WTC11 (cell line): ENCODE data around the gene NEDD4L. TPM values are rescaled to one million over a fixed set of nuclear protein-coding genes. Genes with fewer than 3 reads are reported as not detected.

Source experiments
- ATAC-seq: fragments of 200-7000 bp; cut with Tn5 transposase; 2 replicates; pipeline ENCODE4 v1.10.0; 2021; ENCODE audit warnings: mild to moderate bottlenecking, moderate library complexity
- CTCF ChIA-PET: fragments of 300-600 bp; sonication (Branson Sonifier 250); formaldehyde crosslinking; loops from one replicate; lab custom pipeline; 2021; ENCODE audit warnings: antibody characterized with exemption; lab: Charles Lee
- POLR2A ChIA-PET: fragments of 350-600 bp; sonication (Branson Sonifier 250); formaldehyde crosslinking; loops from one replicate; lab custom pipeline; 2021; ENCODE audit warnings: antibody characterized with exemption; lab: Charles Lee
- DNase-seq: peaks from one replicate; pipeline ENCODE4 v3.0.0; 2021; ENCODE audit warnings: low spot score
- H3K27ac Mint-ChIP-seq: 2 replicates; pipeline ENCODE4 v1.8.0; 2021; ENCODE audit warnings: mixed read lengths
- H3K27me3 Mint-ChIP-seq: 2 replicates; pipeline ENCODE4 v1.8.0; 2021; ENCODE audit warnings: low read depth, mild to moderate bottlenecking, moderate library complexity, mixed read lengths
- H3K36me3 Mint-ChIP-seq: 2 replicates; pipeline ENCODE4 v1.8.0; 2021; ENCODE audit warnings: mixed read lengths
- H3K4me1 Mint-ChIP-seq: 2 replicates; pipeline ENCODE4 v1.8.0; 2022; ENCODE audit warnings: mixed read lengths
- H3K4me3 Mint-ChIP-seq: 2 replicates; pipeline ENCODE4 v1.8.0; 2021; ENCODE audit warnings: mild to moderate bottlenecking, moderate library complexity, mixed read lengths
- H3K9me3 Mint-ChIP-seq: 2 replicates; pipeline ENCODE4 v1.8.0; 2021; ENCODE audit warnings: mixed read lengths
- GABPB1 ChIP-seq: sonication (generic); formaldehyde crosslinking; IDR thresholded peaks from 2 replicates; pipeline ENCODE4 v1.8.1; 2023; ENCODE audit warnings: mild to moderate bottlenecking, missing genetic modification reagents
- HMGA2 ChIP-seq: fragments of 250-450 bp; sonication (Bioruptor Pico); IDR thresholded peaks from 2 replicates; pipeline ENCODE4 v1.4.0; 2021; ENCODE audit warnings: mild to moderate bottlenecking, moderate library complexity
- NFATC4 ChIP-seq: fragments of 250-450 bp; sonication (Bioruptor Pico); IDR thresholded peaks from 2 replicates; pipeline ENCODE4 v1.9.0; 2021; ENCODE audit warnings: mild to moderate bottlenecking
- NFE2L1 ChIP-seq: sonication (generic); formaldehyde crosslinking; IDR thresholded peaks from 2 replicates; pipeline ENCODE4 v1.8.1; 2023; ENCODE audit warnings: missing genetic modification reagents
- NFYB ChIP-seq: sonication (generic); formaldehyde crosslinking; conservative IDR thresholded peaks from 2 replicates; pipeline ENCODE4 v1.8.0; 2022; ENCODE audit warnings: low read depth, missing genetic modification reagents
- TEAD4 ChIP-seq: sonication (generic); formaldehyde crosslinking; IDR thresholded peaks from 2 replicates; pipeline ENCODE4 v1.8.0; 2022; ENCODE audit warnings: mild to moderate bottlenecking, missing genetic modification reagents
- ZNF396 ChIP-seq: fragments of 250-450 bp; sonication (Bioruptor Pico); IDR thresholded peaks from 2 replicates; pipeline ENCODE4 v1.8.0; 2021; ENCODE audit warnings: mild to moderate bottlenecking, moderate library complexity, borderline replicate concordance
- ZNF416 ChIP-seq: fragments of 250-450 bp; sonication (Bioruptor Pico); IDR thresholded peaks from 2 replicates; pipeline ENCODE4 v1.9.0; 2021; ENCODE audit warnings: mild to moderate bottlenecking, inconsistent platforms
- total RNA-seq: library from RNA; stranded (reverse); gene quantifications from 3 replicates; pipeline ENCODE4 v1.2.3, GENCODE V29; 2021
- TF ChIP-seq, protein P1 (sequence below): sonication (generic); formaldehyde crosslinking; IDR thresholded peaks from 2 replicates; pipeline ENCODE4 v1.8.0; 2022; ENCODE audit warnings: mild to moderate bottlenecking, missing genetic modification reagents
- TF ChIP-seq, protein P2 (sequence below): fragments of 200-600 bp; IDR thresholded peaks from 2 replicates; pipeline ENCODE4 v1.8.0; 2022; ENCODE audit warnings: antibody characterized with exemption
- TF ChIP-seq, protein P3 (sequence below): sonication (generic); formaldehyde crosslinking; IDR thresholded peaks from 2 replicates; pipeline ENCODE4 v1.8.0; 2023; ENCODE audit warnings: mild to moderate bottlenecking, missing genetic modification reagents

The NEDD4L gene
- total RNA-seq, 1 experiment from 2014 or later: 88.0 TPM

DNA sequence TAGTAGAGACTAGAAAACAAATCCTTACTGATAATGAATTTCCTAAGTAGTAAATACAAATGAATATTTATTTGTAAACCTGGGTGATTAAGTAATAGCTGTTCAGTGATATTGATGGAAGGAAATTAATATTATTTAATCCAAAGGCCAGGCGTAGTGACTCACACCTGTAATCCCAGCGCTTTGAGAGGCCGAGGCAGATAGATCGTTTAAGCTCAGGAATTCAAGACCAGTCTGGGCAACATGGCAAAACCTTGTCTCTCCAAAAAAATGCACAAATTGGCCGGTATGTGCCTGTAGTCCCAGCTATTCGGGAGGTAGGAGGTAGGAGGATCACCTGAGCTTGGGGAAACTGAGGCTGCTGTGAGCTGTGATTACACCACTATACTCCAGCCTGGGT is 228.2 kb downstream of the NEDD4L start (continued):
- TF ChIP-seq, protein P1, sequence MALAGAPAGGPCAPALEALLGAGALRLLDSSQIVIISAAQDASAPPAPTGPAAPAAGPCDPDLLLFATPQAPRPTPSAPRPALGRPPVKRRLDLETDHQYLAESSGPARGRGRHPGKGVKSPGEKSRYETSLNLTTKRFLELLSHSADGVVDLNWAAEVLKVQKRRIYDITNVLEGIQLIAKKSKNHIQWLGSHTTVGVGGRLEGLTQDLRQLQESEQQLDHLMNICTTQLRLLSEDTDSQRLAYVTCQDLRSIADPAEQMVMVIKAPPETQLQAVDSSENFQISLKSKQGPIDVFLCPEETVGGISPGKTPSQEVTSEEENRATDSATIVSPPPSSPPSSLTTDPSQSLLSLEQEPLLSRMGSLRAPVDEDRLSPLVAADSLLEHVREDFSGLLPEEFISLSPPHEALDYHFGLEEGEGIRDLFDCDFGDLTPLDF: no peak
- TF ChIP-seq NFE2L1 (CRISPR knock-in tag): no peak
- no peak for TF ChIP-seq NFYB
- TF ChIP-seq ZNF416 (CRISPR knock-in tag): no peak
- TF ChIP-seq HMGA2 (CRISPR knock-in tag): no peak
- no peak for TF ChIP-seq TEAD4 (CRISPR knock-in tag)
- no peak for TF ChIP-seq NFATC4 (CRISPR knock-in tag)
- TF ChIP-seq, protein P2, sequence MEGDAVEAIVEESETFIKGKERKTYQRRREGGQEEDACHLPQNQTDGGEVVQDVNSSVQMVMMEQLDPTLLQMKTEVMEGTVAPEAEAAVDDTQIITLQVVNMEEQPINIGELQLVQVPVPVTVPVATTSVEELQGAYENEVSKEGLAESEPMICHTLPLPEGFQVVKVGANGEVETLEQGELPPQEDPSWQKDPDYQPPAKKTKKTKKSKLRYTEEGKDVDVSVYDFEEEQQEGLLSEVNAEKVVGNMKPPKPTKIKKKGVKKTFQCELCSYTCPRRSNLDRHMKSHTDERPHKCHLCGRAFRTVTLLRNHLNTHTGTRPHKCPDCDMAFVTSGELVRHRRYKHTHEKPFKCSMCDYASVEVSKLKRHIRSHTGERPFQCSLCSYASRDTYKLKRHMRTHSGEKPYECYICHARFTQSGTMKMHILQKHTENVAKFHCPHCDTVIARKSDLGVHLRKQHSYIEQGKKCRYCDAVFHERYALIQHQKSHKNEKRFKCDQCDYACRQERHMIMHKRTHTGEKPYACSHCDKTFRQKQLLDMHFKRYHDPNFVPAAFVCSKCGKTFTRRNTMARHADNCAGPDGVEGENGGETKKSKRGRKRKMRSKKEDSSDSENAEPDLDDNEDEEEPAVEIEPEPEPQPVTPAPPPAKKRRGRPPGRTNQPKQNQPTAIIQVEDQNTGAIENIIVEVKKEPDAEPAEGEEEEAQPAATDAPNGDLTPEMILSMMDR: no peak

DNA sequence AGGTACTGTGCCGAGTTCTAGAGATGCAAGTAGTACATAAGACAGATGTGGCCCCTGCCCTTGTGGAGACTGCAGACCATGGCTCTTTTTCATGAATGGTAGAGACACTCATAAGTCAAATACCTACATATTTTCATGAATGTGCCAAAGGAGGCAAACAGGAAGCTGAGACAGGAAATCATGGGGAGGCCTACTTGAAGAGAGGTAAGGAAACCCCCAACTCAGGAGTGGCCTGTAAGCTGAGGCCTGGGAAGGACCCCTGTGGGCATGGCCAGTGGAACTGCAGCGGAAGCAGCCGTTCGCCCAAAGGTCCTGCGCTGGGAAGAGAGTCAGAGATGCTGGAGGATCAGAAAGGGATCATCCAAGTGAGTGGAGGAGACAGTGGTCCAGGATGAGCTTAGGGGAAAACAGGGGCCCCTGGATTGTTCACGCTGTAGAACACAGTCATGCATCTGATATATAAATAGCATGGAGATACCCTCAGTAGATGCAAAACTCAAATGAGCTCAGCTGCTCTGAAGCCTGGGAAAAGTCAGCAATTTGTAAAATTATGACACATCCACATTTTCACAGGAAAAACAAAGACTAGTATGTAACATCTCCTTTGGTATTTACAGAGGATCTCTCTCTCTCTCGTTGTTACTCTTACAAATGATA is 228.9 kb downstream of the NEDD4L start:
- ChIA-PET CTCF (interaction anchor here (1.1 to 1.2 kb wide), 2 partner anchors 44 to 53 kb away, joined by 3 read pairs; no protein-coding TSS in a partner anchor), POLR2A (no interaction called here)
- H3K4me3 Mint-ChIP-seq: no peak overlapping the region

DNA sequence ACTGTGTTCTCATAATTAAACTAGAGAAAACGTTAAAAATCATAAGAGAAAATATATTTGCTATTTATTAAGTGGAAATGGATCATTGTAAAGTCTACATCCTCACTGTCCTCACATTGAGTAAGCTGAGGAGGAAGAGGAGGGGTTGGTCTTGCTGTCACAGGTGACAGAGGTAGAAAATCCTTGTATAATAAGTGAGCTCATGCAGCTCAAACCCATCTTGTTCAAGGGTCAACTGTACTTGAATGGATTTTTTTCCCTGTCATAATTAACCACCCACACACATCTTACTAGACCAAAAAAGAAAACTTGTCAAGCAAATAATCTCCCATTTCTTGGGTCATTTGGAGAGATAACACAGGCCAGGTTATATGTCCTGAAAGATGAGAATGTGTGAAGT is 231.2 kb downstream of the NEDD4L start:
- ChIA-PET CTCF (no interaction called here), POLR2A (no interaction called here)
- no peak for ATAC-seq
- peaks cover 29% of the 10 kb centered on the region for H3K4me1 Mint-ChIP-seq
- H3K4me3 Mint-ChIP-seq: no peak overlapping the region
- no peaks in the 10 kb centered on the region for H3K36me3 Mint-ChIP-seq
- DNase-seq: no peak
- no peak overlapping the region for H3K27ac Mint-ChIP-seq
- H3K27me3 Mint-ChIP-seq: no peaks in the 10 kb centered on the region
- no peak for TF ChIP-seq NFATC4 (CRISPR knock-in tag)
- no peaks in the 10 kb centered on the region for H3K9me3 Mint-ChIP-seq

More for the DNA sequence above, 228.9 kb downstream of the NEDD4L start:
- no peaks in the 10 kb centered on the region for H3K27me3 Mint-ChIP-seq
- TF ChIP-seq, protein P3, sequence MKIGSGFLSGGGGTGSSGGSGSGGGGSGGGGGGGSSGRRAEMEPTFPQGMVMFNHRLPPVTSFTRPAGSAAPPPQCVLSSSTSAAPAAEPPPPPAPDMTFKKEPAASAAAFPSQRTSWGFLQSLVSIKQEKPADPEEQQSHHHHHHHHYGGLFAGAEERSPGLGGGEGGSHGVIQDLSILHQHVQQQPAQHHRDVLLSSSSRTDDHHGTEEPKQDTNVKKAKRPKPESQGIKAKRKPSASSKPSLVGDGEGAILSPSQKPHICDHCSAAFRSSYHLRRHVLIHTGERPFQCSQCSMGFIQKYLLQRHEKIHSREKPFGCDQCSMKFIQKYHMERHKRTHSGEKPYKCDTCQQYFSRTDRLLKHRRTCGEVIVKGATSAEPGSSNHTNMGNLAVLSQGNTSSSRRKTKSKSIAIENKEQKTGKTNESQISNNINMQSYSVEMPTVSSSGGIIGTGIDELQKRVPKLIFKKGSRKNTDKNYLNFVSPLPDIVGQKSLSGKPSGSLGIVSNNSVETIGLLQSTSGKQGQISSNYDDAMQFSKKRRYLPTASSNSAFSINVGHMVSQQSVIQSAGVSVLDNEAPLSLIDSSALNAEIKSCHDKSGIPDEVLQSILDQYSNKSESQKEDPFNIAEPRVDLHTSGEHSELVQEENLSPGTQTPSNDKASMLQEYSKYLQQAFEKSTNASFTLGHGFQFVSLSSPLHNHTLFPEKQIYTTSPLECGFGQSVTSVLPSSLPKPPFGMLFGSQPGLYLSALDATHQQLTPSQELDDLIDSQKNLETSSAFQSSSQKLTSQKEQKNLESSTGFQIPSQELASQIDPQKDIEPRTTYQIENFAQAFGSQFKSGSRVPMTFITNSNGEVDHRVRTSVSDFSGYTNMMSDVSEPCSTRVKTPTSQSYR (CRISPR knock-in tag): no peak
- peak overlapping the region; percentile 39 for H3K27ac Mint-ChIP-seq
- H3K9me3 Mint-ChIP-seq: no peaks in the 10 kb centered on the region
- ATAC-seq (peak; percentile 50), DNase-seq (no peak)
- H3K36me3 Mint-ChIP-seq: no peaks in the 10 kb centered on the region
- H3K4me1 Mint-ChIP-seq: peaks cover 50% of the 10 kb centered on the region

DNA sequence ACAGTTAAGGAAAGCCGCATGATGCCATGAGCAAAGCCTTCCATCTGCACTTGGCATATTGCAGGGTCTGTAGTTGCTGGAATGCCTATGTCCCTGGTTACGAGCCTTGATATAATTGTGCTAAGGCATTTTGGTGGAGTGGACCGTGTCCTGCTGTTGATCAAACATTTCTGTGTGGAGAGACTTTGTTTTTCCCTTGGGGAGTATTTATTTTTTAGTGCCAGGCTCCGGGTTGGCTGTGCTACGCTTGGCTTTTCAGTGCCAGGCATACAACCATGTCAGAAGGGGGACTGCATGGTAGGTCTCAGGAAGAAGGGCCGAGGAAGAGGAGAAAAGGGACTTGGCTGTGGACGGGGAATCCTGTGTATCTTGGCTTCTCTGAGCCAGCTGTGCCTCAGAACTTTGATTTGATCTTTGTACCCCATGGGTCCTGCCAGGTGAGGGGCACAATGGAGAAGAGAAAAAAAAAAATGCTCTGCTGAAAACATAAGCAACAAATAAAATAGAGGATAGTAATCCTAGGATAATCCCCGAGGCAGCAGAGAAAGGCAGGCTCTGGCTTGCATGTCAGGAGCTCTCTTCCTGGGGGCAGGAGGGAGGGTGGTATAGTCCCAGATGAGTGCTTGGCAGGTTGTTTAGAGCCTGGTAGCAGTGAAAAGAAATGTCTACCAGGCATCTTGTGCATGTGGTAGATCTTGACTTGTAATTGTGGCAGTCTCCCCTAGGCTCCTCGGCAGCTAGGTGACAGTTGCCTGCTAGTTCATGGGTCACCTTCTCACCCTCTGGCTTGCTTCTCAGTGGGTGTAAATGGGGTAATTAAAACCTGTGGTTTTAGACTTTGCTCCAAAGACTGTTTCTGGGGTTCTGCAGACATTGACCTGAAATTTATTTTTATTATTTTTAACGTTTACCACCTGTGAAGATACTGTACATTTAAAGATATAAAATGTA is 233.0 kb downstream of the NEDD4L start:
- H3K4me3 Mint-ChIP-seq: no peak overlapping the region
- H3K27me3 Mint-ChIP-seq: no peaks in the 10 kb centered on the region
- H3K4me1 Mint-ChIP-seq: peaks cover 28% of the 10 kb centered on the region
- no peaks in the 10 kb centered on the region for H3K36me3 Mint-ChIP-seq
- no peak overlapping the region for H3K27ac Mint-ChIP-seq
- peaks cover 1% of the 10 kb centered on the region; the same call in 1 of the 2 replicates for H3K9me3 Mint-ChIP-seq
- TF ChIP-seq GABPB1 (CRISPR knock-in tag) (no peak), ZNF396 (CRISPR knock-in tag) (no peak)
- TF ChIP-seq, all 79 proteins: peak for 0
- ATAC-seq (peak; percentile 23; the same call in 1 of the 2 replicates), DNase-seq (no peak)
- CTCF ChIA-PET: interaction anchor here (0.6 to 1.5 kb wide), 3 partner anchors 15 to 82 kb away, joined by 3 to 4 read pairs (median 4); no protein-coding TSS in a partner anchor
- POLR2A ChIA-PET: no interaction called here
